Measurements from ENCODE around the gene LRRC4C. TPM values are rescaled to one million over a fixed set of nuclear protein-coding genes. Genes with fewer than 3 reads are reported as not detected.
"Not testable (repeated sequence)": the region's sequence is repeated elsewhere in the genome, so short reads cannot be mapped to it uniquely, and the experiment has no call there.

Gene LRRC4C
- total RNA-seq, 1 donor from 2014 or later = 0.64 TPM

- Mint-ChIP-seq H3K36me3 (ENCODE audit: unreplicated experiment) (no peaks in the 10 kb centered on the region), H3K9me3 (ENCODE audit: unreplicated experiment) (no peaks in the 10 kb centered on the region), H3K27ac (ENCODE audit: unreplicated experiment) (no peak overlapping the region), H3K4me1 (ENCODE audit: low read depth, unreplicated experiment) (peaks cover 3% of the 10 kb centered on the region), H3K27me3 (ENCODE audit: unreplicated experiment) (no peaks in the 10 kb centered on the region), H3K4me3 (ENCODE audit: unreplicated experiment) (no peak overlapping the region)
- DNase-seq = no peak
- TF ChIP-seq, protein P1, sequence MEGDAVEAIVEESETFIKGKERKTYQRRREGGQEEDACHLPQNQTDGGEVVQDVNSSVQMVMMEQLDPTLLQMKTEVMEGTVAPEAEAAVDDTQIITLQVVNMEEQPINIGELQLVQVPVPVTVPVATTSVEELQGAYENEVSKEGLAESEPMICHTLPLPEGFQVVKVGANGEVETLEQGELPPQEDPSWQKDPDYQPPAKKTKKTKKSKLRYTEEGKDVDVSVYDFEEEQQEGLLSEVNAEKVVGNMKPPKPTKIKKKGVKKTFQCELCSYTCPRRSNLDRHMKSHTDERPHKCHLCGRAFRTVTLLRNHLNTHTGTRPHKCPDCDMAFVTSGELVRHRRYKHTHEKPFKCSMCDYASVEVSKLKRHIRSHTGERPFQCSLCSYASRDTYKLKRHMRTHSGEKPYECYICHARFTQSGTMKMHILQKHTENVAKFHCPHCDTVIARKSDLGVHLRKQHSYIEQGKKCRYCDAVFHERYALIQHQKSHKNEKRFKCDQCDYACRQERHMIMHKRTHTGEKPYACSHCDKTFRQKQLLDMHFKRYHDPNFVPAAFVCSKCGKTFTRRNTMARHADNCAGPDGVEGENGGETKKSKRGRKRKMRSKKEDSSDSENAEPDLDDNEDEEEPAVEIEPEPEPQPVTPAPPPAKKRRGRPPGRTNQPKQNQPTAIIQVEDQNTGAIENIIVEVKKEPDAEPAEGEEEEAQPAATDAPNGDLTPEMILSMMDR (IDR thresholded peaks at IDR 0.05; ENCODE audit: partially characterized antibody, unreplicated experiment) = no peak
These were observed 419.0 kb downstream of the LRRC4C start for GRCh38 chr11:41040474-41040873.

GRCh38 chr11:41039592-41039991, 419.9 kb downstream of the LRRC4C start:
- TF ChIP-seq, protein P1 (IDR thresholded peaks at IDR 0.05; ENCODE audit: partially characterized antibody, unreplicated experiment) = no peak

DNA sequence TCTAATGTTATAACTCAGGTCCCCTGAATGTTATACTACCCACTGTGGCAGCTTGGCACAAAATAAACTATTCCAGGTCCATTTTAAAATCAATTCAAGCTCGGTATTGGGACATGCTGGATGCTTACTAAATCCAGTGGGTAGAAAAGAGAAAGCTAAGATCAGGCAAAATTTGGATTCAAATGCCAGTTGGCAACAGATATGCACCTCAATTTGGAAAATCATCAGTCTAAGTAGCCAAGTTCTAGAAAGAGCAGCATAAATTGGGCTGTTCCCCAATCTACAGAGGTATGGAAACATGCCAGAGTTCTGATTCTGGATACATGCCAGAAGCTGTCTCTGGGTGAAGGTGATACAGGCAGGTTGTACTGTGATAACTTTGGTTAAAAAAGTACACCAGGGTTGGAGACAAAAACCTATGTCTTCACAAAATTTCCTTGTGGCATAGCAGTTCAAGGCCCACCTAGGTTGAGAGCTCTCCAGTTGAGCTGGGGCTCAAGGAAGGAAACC, 427.8 kb downstream of the LRRC4C start:
- Mint-ChIP-seq H3K4me1 (ENCODE audit: low read depth, unreplicated experiment) (peaks cover 3% of the 10 kb centered on the region), H3K4me3 (ENCODE audit: unreplicated experiment) (no peak overlapping the region), H3K9me3 (ENCODE audit: unreplicated experiment) (peaks cover 3% of the 10 kb centered on the region), H3K36me3 (ENCODE audit: unreplicated experiment) (no peaks in the 10 kb centered on the region), H3K27ac (ENCODE audit: unreplicated experiment) (no peak overlapping the region), H3K27me3 (ENCODE audit: unreplicated experiment) (no peaks in the 10 kb centered on the region)
- no peak for DNase-seq
- TF ChIP-seq, protein P1 (IDR thresholded peaks at IDR 0.05; ENCODE audit: partially characterized antibody, unreplicated experiment) = no peak

More at GRCh38 chr11:41039592-41039991, 419.9 kb downstream of the LRRC4C start:
- Mint-ChIP-seq H3K4me3 (ENCODE audit: unreplicated experiment) (no peak overlapping the region), H3K9me3 (ENCODE audit: unreplicated experiment) (peaks cover 3% of the 10 kb centered on the region), H3K36me3 (ENCODE audit: unreplicated experiment) (no peaks in the 10 kb centered on the region), H3K4me1 (ENCODE audit: low read depth, unreplicated experiment) (peaks cover 3% of the 10 kb centered on the region), H3K27ac (ENCODE audit: unreplicated experiment) (no peak overlapping the region), H3K27me3 (ENCODE audit: unreplicated experiment) (no peaks in the 10 kb centered on the region)
- no peak for DNase-seq

DNA sequence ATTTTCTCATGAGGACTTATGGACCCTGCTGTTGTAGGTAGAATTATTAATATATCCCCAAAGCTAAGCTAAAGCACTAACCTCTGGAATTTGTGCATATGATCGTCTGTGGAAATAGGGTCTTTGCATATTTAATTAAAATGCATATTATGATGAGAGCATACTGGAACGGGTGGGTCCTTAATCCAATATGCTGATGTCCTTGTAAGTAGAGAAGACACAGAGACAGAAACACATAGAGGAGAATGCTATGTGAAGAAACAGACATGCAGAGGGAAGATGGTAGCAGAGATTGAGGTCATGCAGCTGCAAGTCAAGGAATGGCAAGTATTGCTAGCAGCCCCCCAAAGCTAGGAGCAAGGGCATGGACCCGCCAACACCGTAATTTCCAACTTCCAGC, 439.2 kb downstream of the LRRC4C start:
- DNase-seq = no peak
- TF ChIP-seq, protein P1 (IDR thresholded peaks at IDR 0.05; ENCODE audit: partially characterized antibody, unreplicated experiment) = no peak
- no peaks in the 10 kb centered on the region for H3K9me3 Mint-ChIP-seq (ENCODE audit: unreplicated experiment)
- H3K27ac Mint-ChIP-seq (ENCODE audit: unreplicated experiment) = no peak overlapping the region
- no peaks in the 10 kb centered on the region for H3K36me3 Mint-ChIP-seq (ENCODE audit: unreplicated experiment)
- H3K4me3 Mint-ChIP-seq (ENCODE audit: unreplicated experiment) = no peak overlapping the region
- no peaks in the 10 kb centered on the region for H3K27me3 Mint-ChIP-seq (ENCODE audit: unreplicated experiment)
- no peaks in the 10 kb centered on the region for H3K4me1 Mint-ChIP-seq (ENCODE audit: low read depth, unreplicated experiment)

DNA sequence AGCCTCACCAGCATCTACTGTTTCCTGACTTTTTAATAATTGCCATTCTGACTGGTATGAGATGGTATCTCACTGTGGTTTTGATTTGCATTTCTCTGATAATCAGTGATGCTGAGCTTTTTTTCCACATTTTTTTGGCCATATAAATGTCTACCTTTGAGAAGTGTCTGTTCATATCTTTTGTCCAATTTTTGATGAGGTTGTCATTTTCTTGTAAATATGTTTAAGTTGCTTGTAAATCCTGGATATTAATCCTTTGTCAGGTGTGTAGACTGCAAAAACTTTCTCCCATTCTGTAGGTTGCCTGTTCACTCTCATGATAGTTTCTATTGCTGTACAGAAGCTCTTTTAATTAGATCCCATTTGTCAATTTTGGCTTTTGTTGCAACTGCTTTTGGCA, 439.8 kb downstream of the LRRC4C start:
- not testable (repeated sequence) for H3K9me3 Mint-ChIP-seq (ENCODE audit: unreplicated experiment); H3K27ac Mint-ChIP-seq (ENCODE audit: unreplicated experiment); H3K4me3 Mint-ChIP-seq (ENCODE audit: unreplicated experiment); H3K27me3 Mint-ChIP-seq (ENCODE audit: unreplicated experiment); H3K36me3 Mint-ChIP-seq (ENCODE audit: unreplicated experiment); H3K4me1 Mint-ChIP-seq (ENCODE audit: low read depth, unreplicated experiment); DNase-seq
